Cerebellar cortex (tissue), 1 donor: ENCODE measurements around the gene ARSB.
"Not testable (repeated sequence)": the region's sequence is repeated elsewhere in the genome, so short reads cannot be mapped to it uniquely, and the experiment has no call there.

ENCODE experiments used
- DNase-seq: peaks from one replicate; pipeline ENCODE4 v3.0.0-alpha.2; 2015; ENCODE audit warnings: low spot score

ARSB gene

GRCh38 chr5:78903353-78903752 lies 81.8 kb downstream of the ARSB start:
- DNase-seq = no peak

GRCh38 chr5:78899922-78900362 lies 85.2 kb downstream of the ARSB start:
- peak; percentile 38 for DNase-seq

GRCh38 chr5:78896132-78896531 lies 89.0 kb downstream of the ARSB start:
- no peak for DNase-seq

GRCh38 chr5:78895616-78896015 lies 89.5 kb downstream of the ARSB start:
- DNase-seq = no peak

GRCh38 chr5:78893940-78894677 lies 91.0 kb downstream of the ARSB start:
- DNase-seq = no peak

GRCh38 chr5:78890667-78891379 lies 94.3 kb downstream of the ARSB start:
- no peak for DNase-seq

GRCh38 chr5:78889369-78890140 lies 95.6 kb downstream of the ARSB start:
- no peak for DNase-seq

- DNase-seq = no peak
These were observed 96.3 kb downstream of the ARSB start for GRCh38 chr5:78888580-78889368.

- no peak for DNase-seq
These were observed 97.6 kb downstream of the ARSB start for GRCh38 chr5:78887384-78888118.

GRCh38 chr5:78886341-78887230 lies 98.5 kb downstream of the ARSB start:
- DNase-seq = no peak

GRCh38 chr5:78881884-78882283 lies 103.2 kb downstream of the ARSB start:
- no peak for DNase-seq

GRCh38 chr5:78879516-78879915 lies 105.6 kb downstream of the ARSB start:
- DNase-seq = no peak

- DNase-seq = not testable (repeated sequence)
These were observed 119.0 kb downstream of the ARSB start for GRCh38 chr5:78866076-78866475.

GRCh38 chr5:78858364-78858763 lies 126.7 kb downstream of the ARSB start:
- no peak for DNase-seq

- DNase-seq = no peak
These were observed 130.1 kb downstream of the ARSB start for GRCh38 chr5:78855026-78855425.

- not testable (repeated sequence) for DNase-seq
These were observed 133.2 kb downstream of the ARSB start for GRCh38 chr5:78851891-78852290.

GRCh38 chr5:78845470-78845869 lies 139.6 kb downstream of the ARSB start:
- no peak for DNase-seq

GRCh38 chr5:78843436-78843835 lies 141.7 kb downstream of the ARSB start:
- no peak for DNase-seq

GRCh38 chr5:78841767-78842166 lies 143.3 kb downstream of the ARSB start:
- no peak for DNase-seq

- DNase-seq = no peak
These were observed 146.4 kb downstream of the ARSB start for GRCh38 chr5:78838753-78839152.
